Neuron (in vitro differentiated cells): ENCODE results near the gene NASP.

Experiments
- H2AFZ ChIP-seq: one replicate; pipeline ENCODE4 v1.6.1; 2013; ENCODE audit warnings: low read depth, mild to moderate bottlenecking, inconsistent platforms, low read length, moderate library complexity
- H3K27me3 ChIP-seq: one replicate; pipeline ENCODE4 v1.6.1; 2013; ENCODE audit warnings: low read length; ENCODE audit not compliant: insufficient read depth
- H3K36me3 ChIP-seq: one replicate; pipeline ENCODE4 v1.6.1; 2013; ENCODE audit warnings: low read length; ENCODE audit not compliant: insufficient read depth
- H3K4me1 ChIP-seq: one replicate; pipeline ENCODE4 v1.6.1; 2013; ENCODE audit warnings: low read length; ENCODE audit not compliant: insufficient read depth
- H3K4me3 ChIP-seq: 2 replicates; pipeline ENCODE4 v1.5.1; 2013; ENCODE audit warnings: mild to moderate bottlenecking, low read length, moderate library complexity
- H3K9me3 ChIP-seq: one replicate; pipeline ENCODE4 v1.6.1; 2013; ENCODE audit warnings: low read length

The NASP gene

DNA sequence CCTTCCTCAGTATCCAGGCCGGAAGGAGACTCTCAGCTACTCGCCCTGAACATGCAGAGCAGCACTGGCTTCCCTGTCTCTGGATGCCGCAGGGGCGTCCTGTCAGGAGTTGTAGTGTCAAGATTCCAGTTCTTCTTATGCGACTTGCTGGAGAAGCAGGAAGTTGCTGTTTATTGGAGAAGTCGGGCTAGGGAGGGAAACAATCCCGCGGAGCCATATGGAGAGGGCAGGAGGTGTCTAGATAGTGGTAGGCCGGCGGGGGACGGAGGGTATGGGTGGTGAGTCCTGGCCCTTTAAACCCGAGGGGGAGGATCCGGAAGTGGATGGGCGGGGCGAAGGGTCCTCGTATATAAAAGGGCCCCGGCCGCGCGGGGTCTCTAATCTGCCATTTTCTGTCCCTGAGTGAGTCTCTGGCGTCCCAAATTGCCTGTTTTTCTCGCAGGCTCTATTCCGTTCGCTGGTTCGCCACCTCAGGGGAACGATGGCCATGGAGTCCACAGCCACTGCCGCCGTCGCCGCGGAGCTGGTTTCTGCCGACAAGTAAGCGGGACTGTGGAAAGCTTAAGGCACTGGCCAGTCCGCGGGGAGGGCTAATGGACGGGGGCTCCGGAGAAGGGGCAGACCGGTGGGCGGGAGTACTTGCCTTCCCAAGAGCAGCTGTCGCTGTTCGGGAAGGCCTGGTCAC is at the start of gene NASP:
Gene NASP, plus strand, starts transcription at position 376 of the 685 bp plus-strand sequence. Its CDS starts 106 bp downstream, at position 482.
- Histone ChIP-seq H3K36me3 (peaks cover 5% of the 10 kb centered on the region), H3K4me1 (peaks cover 15% of the 10 kb centered on the region), H3K4me3 (peak within 1 kb of the TSS; percentile 77), H2AFZ (peak within 1 kb of the TSS; percentile 93), H3K27me3 (no peaks in the 10 kb centered on the region), H3K9me3 (no peaks in the 10 kb centered on the region)

DNA sequence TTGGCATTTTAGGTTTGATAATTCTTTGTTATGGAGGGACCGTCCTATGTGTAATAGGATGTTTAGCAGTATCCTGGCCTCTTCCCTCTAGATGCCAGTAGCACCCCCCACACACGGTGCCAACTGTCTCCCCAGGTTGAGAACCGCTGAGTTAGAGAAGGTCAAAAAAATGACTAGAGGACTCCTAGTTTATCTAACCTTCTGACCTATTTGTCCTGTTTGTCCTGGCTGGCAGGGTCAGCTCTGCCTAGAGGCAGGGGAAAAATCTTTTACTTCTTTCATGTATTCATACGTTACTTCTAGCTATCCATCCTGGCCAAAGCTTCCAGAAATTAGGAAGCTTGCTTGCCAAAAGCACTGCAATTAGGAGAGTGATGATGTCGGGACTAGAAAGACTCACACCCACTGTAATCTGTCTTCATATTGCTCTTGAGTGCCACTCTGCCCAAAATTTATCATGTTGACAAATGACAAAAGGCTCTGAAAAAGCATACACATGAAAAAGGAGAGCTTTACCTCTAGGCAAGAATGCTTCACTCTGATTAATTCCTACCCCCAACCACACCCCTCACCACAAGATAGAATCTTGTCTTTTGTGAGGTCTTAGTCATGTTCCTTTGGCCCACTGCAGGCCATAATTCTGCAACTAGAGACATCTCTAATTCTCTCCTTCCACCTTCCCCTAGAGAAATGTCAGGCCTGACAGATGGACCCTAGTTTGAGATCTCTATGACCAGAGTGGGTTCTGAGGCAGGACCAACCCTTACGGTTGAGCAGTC is 47.7 kb upstream of the NASP start:
- no peak overlapping the region for H3K4me3 ChIP-seq
- no peaks in the 10 kb centered on the region for H3K9me3 ChIP-seq
- no peak overlapping the region for H2AFZ ChIP-seq
- H3K36me3 ChIP-seq, result no peaks in the 10 kb centered on the region
- no peaks in the 10 kb centered on the region for H3K4me1 ChIP-seq
- H3K27me3 ChIP-seq, result peaks cover 8% of the 10 kb centered on the region

DNA sequence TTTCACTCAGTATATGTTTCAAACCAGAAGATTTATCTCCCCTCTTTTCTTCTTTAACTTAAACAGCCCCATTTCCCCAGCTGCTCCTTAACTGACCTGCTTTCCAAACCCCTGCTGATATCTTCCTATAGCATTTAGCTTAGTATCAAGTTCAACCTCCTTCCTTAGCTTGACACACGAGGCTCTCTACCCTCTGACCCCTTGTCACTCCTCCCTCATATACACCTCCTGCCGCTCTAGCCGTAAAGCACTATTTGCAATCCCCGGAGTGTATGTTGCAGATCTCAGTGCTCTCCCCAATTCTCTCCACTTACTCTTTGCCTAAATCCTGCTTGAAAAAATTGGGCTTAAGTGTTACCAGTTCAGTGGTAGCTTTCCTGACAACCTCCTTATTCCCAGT is 47.0 kb upstream of the NASP start:
- no peak overlapping the region for H3K4me3 ChIP-seq
- no peaks in the 10 kb centered on the region for H3K36me3 ChIP-seq
- no peaks in the 10 kb centered on the region for H3K9me3 ChIP-seq
- no peak overlapping the region for H2AFZ ChIP-seq
- H3K4me1 ChIP-seq, result no peaks in the 10 kb centered on the region
- peaks cover 8% of the 10 kb centered on the region for H3K27me3 ChIP-seq

DNA sequence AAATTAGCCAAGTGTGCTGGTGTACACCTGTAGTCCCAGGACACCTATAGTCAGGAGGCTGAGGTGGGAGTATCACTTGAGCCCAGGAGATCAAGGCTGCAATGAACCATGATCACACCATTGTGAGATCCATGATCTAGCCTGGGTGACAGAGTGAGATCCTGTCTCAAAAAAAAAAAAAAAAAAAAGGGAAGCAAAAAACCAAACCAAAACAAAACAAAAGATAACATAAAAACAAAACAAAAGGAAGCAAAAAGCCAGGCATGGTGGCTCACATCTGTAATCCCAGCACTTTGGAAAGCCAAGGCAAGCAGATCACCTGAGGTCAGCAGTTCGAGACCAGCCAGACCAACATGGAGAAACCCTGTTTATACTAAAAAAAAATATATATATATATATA is 42.6 kb upstream of the NASP start:
- Histone ChIP-seq H3K27me3 (peaks cover 20% of the 10 kb centered on the region), H2AFZ (no peak overlapping the region), H3K36me3 (no peaks in the 10 kb centered on the region), H3K9me3 (no peaks in the 10 kb centered on the region), H3K4me3 (no peak overlapping the region), H3K4me1 (no peaks in the 10 kb centered on the region)

- Histone ChIP-seq H3K4me1 (no peaks in the 10 kb centered on the region), H2AFZ (no peak overlapping the region), H3K27me3 (peaks cover 15% of the 10 kb centered on the region), H3K9me3 (no peaks in the 10 kb centered on the region), H3K4me3 (no peak overlapping the region), H3K36me3 (no peaks in the 10 kb centered on the region)
These were observed 41.2 kb upstream of the NASP start for GRCh38 chr1:45542591-45542990.

DNA sequence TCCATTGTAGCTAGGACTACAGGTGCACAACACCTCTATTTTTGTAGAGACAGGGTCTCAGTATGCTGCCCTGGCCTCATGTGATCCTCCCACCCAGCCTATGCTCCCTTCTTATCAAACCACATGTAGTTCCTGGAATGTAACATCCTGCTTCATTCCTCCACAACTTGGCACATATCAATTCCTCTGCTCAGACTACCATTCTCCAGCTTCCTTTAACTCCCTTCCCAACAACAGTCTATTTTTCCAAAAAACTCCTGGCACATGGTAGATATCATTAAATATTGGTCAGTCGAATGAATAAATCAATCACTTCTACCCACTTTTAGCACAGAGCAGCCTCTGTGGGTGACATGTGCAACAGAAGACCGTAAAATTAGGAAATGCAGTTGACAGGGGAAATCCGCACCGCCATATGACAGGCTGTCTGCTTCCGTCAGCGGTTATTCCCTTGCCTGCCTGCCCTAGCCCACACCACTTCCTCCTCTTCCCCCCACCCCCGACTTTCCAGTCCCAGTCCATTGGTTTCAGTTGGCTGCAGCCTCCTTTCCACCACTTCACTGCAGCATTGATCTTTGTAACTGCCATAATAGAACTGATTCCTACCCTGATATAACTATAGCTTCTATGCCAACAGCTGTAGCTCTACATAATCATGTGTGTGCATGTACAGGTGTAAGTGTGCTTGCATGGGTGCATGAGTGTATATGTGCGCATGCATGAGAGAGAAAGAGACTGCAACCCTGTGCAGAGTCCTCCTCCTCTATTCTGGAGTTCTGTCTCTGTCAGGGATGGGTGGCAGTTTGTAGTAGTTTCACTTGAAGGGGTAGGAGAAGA is 40.0 kb upstream of the NASP start:
- H3K27me3 ChIP-seq, result peaks cover 15% of the 10 kb centered on the region

DNA sequence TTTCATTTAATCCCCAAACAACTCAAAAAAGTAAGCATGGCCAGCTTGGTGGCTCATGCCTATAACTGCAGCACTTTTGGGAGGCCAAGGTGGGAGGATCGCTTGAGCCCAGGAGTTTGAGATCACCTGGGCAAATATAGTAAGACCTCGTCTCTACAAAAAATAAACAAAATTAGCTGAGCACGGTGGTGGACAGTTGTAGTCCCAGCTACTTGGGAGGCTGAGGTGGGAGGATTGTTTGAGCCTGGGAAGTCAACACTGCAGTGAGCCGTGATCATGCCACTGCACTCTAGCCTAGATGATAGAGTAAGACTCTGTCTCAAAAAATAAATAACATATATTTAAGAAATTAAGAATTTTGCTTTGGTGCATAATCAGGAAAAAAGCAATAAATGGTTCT is 39.3 kb upstream of the NASP start:
- Histone ChIP-seq H3K36me3 (no peaks in the 10 kb centered on the region), H3K9me3 (no peaks in the 10 kb centered on the region), H3K4me1 (no peaks in the 10 kb centered on the region), H2AFZ (no peak overlapping the region), H3K4me3 (no peak overlapping the region), H3K27me3 (peaks cover 15% of the 10 kb centered on the region)

More for the DNA sequence above, 40.0 kb upstream of the NASP start:
- Histone ChIP-seq H3K9me3 (no peaks in the 10 kb centered on the region), H3K4me3 (no peak overlapping the region), H2AFZ (no peak overlapping the region), H3K36me3 (no peaks in the 10 kb centered on the region), H3K4me1 (no peaks in the 10 kb centered on the region)

DNA sequence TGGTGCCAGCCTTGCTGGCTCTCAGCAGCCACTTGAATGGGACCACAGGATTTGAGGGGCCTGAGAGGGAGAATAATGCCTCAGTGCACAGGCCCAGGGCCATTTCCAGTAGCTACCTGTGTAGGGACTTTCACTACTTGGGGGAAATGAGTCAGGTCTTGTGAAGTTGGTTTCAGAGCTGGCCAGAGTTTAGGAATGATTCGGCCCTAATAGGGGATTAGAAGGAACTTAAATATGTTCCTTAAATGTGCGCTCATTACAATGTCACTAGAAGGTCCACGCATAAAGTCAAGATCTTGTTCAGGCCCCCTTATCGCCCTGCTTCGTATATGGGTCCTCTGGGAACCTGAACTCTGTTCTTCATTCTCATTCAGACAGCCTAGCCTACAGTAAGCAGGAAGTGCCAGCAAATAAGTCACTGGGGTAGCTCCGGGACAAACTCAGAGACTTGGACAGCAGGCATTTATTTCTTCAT is 38.8 kb upstream of the NASP start:
- no peaks in the 10 kb centered on the region for H3K4me1 ChIP-seq

DNA sequence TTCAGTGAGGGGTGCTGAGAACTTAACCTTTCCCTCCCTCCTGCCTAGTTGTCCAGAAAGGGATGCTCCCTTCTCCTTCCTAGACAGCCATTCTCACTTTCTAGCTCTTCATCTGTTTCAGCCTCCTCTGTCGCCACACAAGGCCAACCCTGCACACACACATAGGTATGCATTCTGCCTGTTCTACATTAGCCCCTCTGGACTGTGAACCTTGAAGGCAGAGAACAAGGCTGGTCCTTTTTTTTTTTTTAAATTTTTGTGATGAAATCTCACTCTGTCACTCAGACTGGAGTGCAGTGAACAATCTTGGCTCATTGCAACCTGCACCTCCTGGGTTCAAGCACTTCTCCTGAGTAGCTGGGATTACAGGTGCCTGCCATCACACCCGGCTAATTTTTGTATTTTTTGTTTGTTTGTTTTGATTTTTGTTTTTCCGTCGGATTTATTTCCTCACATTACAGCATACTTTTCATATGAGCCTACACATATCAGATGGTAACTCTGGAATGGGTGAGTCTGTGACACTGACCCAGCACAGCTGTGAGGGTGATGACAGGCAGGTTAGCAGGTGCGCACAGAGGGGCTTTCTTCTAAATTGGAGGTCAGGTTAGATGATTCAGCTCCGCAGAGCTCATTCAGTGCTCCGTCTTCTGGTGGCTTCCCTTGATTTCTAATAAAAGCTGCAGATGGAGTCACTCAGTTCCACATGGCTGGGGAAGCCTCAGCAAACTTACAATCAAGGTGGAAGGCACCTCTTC is 38.1 kb upstream of the NASP start:
- Histone ChIP-seq H3K27me3 (peaks cover 15% of the 10 kb centered on the region), H3K4me3 (no peak overlapping the region), H3K4me1 (no peaks in the 10 kb centered on the region), H2AFZ (no peak overlapping the region), H3K9me3 (no peaks in the 10 kb centered on the region), H3K36me3 (no peaks in the 10 kb centered on the region)

More for the DNA sequence above, 38.8 kb upstream of the NASP start:
- no peak overlapping the region for H3K4me3 ChIP-seq
- H3K36me3 ChIP-seq, result no peaks in the 10 kb centered on the region
- H3K27me3 ChIP-seq, result peaks cover 15% of the 10 kb centered on the region
- no peaks in the 10 kb centered on the region for H3K9me3 ChIP-seq
- no peak overlapping the region for H2AFZ ChIP-seq

GRCh38 chr1:45550401-45551351 is 33.2 kb upstream of the NASP start, which contains the start of gene AKR1A1:
Gene AKR1A1 (plus strand): TSS chr1:45550826. CDS start chr1:45561795, 10,969 bp downstream.
- Histone ChIP-seq H3K4me3 (peak within 1 kb of the TSS; percentile 98), H3K9me3 (no peaks in the 10 kb centered on the region), H2AFZ (peak within 1 kb of the TSS; percentile 86), H3K4me1 (peaks cover 10% of the 10 kb centered on the region), H3K36me3 (peaks cover 19% of the 10 kb centered on the region), H3K27me3 (no peaks in the 10 kb centered on the region)

GRCh38 chr1:45551684-45552083 is 32.2 kb upstream of the NASP start:
- Histone ChIP-seq H2AFZ (peak overlapping the region; percentile 86), H3K36me3 (peaks cover 24% of the 10 kb centered on the region), H3K4me3 (peak overlapping the region; percentile 98), H3K9me3 (no peaks in the 10 kb centered on the region), H3K27me3 (no peaks in the 10 kb centered on the region), H3K4me1 (peaks cover 10% of the 10 kb centered on the region)
